ENCODE data around the gene SCLT1.

DNA sequence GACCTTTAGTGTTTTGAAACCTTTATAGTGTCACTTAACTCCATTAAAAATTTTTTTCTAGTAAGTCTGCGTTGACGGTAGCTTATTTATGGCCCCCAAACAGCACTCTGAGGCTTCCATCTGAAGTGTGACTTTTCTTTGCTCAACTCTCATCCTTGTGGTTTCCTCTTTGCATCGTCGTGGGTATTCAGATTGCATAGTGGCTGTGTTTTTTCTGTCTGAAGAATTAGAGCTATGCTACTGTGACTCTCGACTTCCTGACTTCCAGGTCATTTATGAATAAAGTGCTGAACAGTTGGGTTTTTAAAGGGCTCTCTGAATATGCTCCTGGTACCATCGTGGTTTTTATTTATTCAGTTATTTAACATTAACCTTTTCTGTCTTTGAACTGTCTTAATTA, 238.9 kb downstream of the SCLT1 start:
- TF ChIP-seq, protein P1, sequence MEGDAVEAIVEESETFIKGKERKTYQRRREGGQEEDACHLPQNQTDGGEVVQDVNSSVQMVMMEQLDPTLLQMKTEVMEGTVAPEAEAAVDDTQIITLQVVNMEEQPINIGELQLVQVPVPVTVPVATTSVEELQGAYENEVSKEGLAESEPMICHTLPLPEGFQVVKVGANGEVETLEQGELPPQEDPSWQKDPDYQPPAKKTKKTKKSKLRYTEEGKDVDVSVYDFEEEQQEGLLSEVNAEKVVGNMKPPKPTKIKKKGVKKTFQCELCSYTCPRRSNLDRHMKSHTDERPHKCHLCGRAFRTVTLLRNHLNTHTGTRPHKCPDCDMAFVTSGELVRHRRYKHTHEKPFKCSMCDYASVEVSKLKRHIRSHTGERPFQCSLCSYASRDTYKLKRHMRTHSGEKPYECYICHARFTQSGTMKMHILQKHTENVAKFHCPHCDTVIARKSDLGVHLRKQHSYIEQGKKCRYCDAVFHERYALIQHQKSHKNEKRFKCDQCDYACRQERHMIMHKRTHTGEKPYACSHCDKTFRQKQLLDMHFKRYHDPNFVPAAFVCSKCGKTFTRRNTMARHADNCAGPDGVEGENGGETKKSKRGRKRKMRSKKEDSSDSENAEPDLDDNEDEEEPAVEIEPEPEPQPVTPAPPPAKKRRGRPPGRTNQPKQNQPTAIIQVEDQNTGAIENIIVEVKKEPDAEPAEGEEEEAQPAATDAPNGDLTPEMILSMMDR (IDR thresholded peaks at IDR 0.05; ENCODE audit: low read length) = no peak
- TF ChIP-seq EZH2 (optimal IDR thresholded peaks at IDR 0.05; ENCODE audit: low read depth, low read length) (no peak), EZH2phosphoT487 (IDR thresholded peaks at IDR 0.05; ENCODE audit: low read length) (no peak)
